Prostate gland (tissue), 2 donors: ENCODE measurements around the gene POMC.

Source experiments
- CTCF ChIP-seq, 4 experiments: fragments of 200-600 bp in 2 of 4; fragments of 450-650 bp in 2 of 4; sonication (generic) in 2 of 4; IDR thresholded peaks; 1 replicate in 3 of 4; 2 replicates in 1 of 4; pipeline ENCODE4 v1.5.1; 2016 to 2019; ENCODE audit warnings: antibody characterized with exemption in 4 of 4, mild to moderate bottlenecking in 2 of 4, moderate library complexity in 2 of 4
- POLR2A ChIP-seq: fragments of 450-650 bp; IDR thresholded peaks from one replicate; pipeline ENCODE4 v1.6.1; 2016; ENCODE audit warnings: antibody characterized with exemption, mild to moderate bottlenecking

- TF ChIP-seq POLR2A (no peak), CTCF (IDR thresholded peaks at IDR 0.05) (no peak)
These were observed 8.4 kb downstream of the POMC start for GRCh38 chr2:25159949-25160348.
